GM12878 (cell line): ENCODE data around the gene STARD13. TPM values are rescaled to one million over a fixed set of nuclear protein-coding genes. Genes with fewer than 3 reads are reported as not detected.
A peak's percentile ranks its signal among the peaks of the same experiment; 100 is the strongest.

Source experiments
- EGR1 ChIP-seq, 2 experiments: IDR thresholded peaks; 1 replicate in 1 of 2; 2 replicates in 1 of 2; pipeline ENCODE4 v1.6.1; 2011 to 2012; ENCODE audit warnings: low read depth in 2 of 2, low read length in 2 of 2, borderline replicate concordance in 1 of 2, mild to moderate bottlenecking in 1 of 2, moderate library complexity in 1 of 2
- KDM1A ChIP-seq: fragments of 200-600 bp; sonication (generic); IDR thresholded peaks from 2 replicates; pipeline ENCODE4 v1.6.1; 2016; ENCODE audit warnings: borderline replicate concordance
- MTA2 ChIP-seq: fragments of 450-650 bp; IDR thresholded peaks from 2 replicates; pipeline ENCODE4 v1.6.1; 2016; ENCODE audit warnings: low read depth, mild to moderate bottlenecking, moderate library complexity
- PAX5 ChIP-seq: IDR thresholded peaks from 2 replicates; pipeline ENCODE4 v1.6.1; 2011; ENCODE audit warnings: low read depth, low read length, borderline replicate concordance
- PML ChIP-seq: IDR thresholded peaks from 2 replicates; pipeline ENCODE4 v1.6.1; 2012; ENCODE audit warnings: low read length, inconsistent platforms
- RCOR1 ChIP-seq: conservative IDR thresholded peaks from 2 replicates; pipeline ENCODE4 v1.6.1; 2012; ENCODE audit warnings: low read depth, low read length, improper control_type of control experiment
- SMAD5 ChIP-seq: IDR thresholded peaks from 2 replicates; pipeline ENCODE4 v1.6.1; 2016; ENCODE audit warnings: antibody characterized with exemption, low read depth
- SMARCA5 ChIP-seq: fragments of 450-650 bp; IDR thresholded peaks from 2 replicates; pipeline ENCODE4 v1.6.1; 2017; ENCODE audit warnings: mild to moderate bottlenecking
- polyA plus RNA-seq, 11 experiments: library from polyadenylated mRNA; depleted of rRNA in 4 of 11; unstranded in 6 of 11; stranded (reverse) in 5 of 11; fragments of >200 nt; fragmentation: Nextera tagmentation in 4 of 11; fragmentation: Illumina TruSeq in 1 of 11; extraction: Ambion mirVana in 4 of 11; extraction: Trizol in 1 of 11; gene quantifications; 1 replicate in 1 of 11; 2 replicates in 10 of 11; pipeline versions ENCODE4 v1.2.1 to v1.2.3, GENCODE V29; 2011 to 2016; ENCODE audit warnings: inconsistent platforms in 2 of 11, missing spikeins in 2 of 11, low read depth in 1 of 11
- total RNA-seq, 4 experiments: library from RNA; depleted of rRNA in 3 of 4; stranded (reverse); fragments of >200 nt in 3 of 4; fragmentation: Illumina TruSeq in 1 of 4; extraction: Trizol in 1 of 4; gene quantifications; 2 replicates each; pipeline versions ENCODE4 v1.2.1 to v1.2.3, GENCODE V29; 2013 to 2021
- TF ChIP-seq, protein P1 (sequence below): fragments of 450-650 bp; IDR thresholded peaks from 2 replicates; pipeline ENCODE4 v1.6.1; 2017; ENCODE audit warnings: antibody characterized with exemption, mild to moderate bottlenecking, moderate library complexity

Gene STARD13
- total and polyA plus RNA-seq, 10 of the 15 experiments (the other 5 are each of a cell fraction or from before 2014, with no cell fraction given): 4.0 to 41.6 (median 10.1) TPM

DNA sequence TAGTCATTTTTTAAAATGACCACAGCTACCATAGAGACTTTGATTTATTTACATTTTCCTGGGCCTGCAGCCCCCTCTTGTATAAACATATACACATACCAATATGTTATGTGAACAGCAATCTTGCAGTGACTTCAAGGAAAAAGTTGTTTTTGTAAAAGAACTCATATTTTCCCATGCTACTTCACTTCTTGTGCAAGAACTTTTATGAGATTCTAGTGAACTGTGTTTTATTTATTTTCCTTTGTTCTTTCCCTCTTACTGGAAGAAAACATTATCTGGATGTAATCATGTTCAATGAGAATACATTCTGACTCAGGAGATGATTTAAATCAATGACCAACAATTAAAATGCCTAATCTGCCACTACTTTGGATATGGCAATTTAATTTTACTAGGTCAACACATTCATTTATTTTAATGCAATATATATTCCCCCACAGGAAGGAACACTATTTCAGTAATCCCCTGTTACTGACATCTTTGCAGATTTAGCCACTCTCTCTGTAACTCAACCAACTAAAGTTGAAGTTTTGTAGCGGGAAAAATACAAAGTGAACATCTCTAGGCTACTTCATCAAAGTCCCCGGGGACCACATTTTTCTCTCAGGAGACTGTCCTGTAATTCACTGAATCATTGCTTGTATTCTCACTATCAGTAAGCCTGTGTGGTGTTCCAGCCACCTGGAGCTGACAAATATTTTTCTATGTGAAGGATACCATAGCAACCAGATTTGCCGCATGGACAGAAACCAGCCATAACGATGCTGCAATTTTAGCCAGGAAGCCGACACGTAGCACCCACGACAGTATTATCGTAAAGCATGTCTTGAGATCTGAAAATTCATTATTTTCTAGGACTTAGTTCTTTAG is 90.5 kb downstream of the STARD13 start (continued):
- 0 out of 2 replicates have a peak, but pooled peaks have one; percentile 60 for TF ChIP-seq SMARCA5
- no peak for TF ChIP-seq KDM1A
- TF ChIP-seq SMAD5: no peak
- TF ChIP-seq, protein P1, sequence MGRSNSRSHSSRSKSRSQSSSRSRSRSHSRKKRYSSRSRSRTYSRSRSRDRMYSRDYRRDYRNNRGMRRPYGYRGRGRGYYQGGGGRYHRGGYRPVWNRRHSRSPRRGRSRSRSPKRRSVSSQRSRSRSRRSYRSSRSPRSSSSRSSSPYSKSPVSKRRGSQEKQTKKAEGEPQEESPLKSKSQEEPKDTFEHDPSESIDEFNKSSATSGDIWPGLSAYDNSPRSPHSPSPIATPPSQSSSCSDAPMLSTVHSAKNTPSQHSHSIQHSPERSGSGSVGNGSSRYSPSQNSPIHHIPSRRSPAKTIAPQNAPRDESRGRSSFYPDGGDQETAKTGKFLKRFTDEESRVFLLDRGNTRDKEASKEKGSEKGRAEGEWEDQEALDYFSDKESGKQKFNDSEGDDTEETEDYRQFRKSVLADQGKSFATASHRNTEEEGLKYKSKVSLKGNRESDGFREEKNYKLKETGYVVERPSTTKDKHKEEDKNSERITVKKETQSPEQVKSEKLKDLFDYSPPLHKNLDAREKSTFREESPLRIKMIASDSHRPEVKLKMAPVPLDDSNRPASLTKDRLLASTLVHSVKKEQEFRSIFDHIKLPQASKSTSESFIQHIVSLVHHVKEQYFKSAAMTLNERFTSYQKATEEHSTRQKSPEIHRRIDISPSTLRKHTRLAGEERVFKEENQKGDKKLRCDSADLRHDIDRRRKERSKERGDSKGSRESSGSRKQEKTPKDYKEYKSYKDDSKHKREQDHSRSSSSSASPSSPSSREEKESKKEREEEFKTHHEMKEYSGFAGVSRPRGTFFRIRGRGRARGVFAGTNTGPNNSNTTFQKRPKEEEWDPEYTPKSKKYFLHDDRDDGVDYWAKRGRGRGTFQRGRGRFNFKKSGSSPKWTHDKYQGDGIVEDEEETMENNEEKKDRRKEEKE: no peak
- TF ChIP-seq PML: peak; percentile 75; the same call in 1 of the 2 replicates
- TF ChIP-seq PAX5: peak; percentile 53; the same call in 1 of the 2 replicates
- peak; percentile 58 for TF ChIP-seq MTA2
- no peak for TF ChIP-seq EGR1 (IDR thresholded peaks at IDR 0.05; ENCODE audit: borderline replicate concordance in 1 of 2, low read depth in 2 of 2, low read length in 2 of 2)
- no peak for TF ChIP-seq RCOR1
